Esophagus muscularis mucosa (tissue), 4 donors: ENCODE data around the gene SGF29. TPM values are rescaled to one million over a fixed set of nuclear protein-coding genes. Genes with fewer than 3 reads are reported as not detected.
"Not testable (repeated sequence)": the region's sequence is repeated elsewhere in the genome, so short reads cannot be mapped to it uniquely, and the experiment has no call there.

Source experiments
- DNase-seq: peaks from one replicate; pipeline ENCODE4 v3.0.0-alpha.2; 2017; ENCODE audit errors: extremely low spot score
- H3K27ac ChIP-seq, 4 donors: fragments of 200-600 bp; sonication (generic); replicated peaks in 1 of 4; 1 replicate in 3 of 4; 2 replicates in 1 of 4; pipeline ENCODE4 v1.5.1; 2016 to 2019; ENCODE audit warnings: mild to moderate bottlenecking in 1 of 4
- H3K27me3 ChIP-seq, 4 donors: fragments of 200-600 bp; sonication (generic); one replicate each; pipeline versions ENCODE4 v1.5.1 to v1.6.0; 2016 to 2019
- H3K36me3 ChIP-seq, 4 donors: fragments of 200-600 bp; sonication (generic); one replicate each; pipeline ENCODE4 v1.5.1; 2016 to 2019
- H3K4me1 ChIP-seq, 4 donors: fragments of 200-600 bp; sonication (generic); one replicate each; pipeline ENCODE4 v1.5.1; 2016 to 2019
- H3K4me3 ChIP-seq, 4 donors: fragments of 200-600 bp; sonication (generic); 1 replicate in 2 of 4; 2 replicates in 2 of 4; pipeline ENCODE4 v1.5.1; 2016 to 2019; ENCODE audit warnings: mild to moderate bottlenecking in 4 of 4, moderate library complexity in 1 of 4
- H3K9me3 ChIP-seq, 4 donors: fragments of 200-600 bp; sonication (generic); 1 replicate in 3 of 4; 2 replicates in 1 of 4; pipeline ENCODE4 v1.5.1; 2016 to 2019
- EP300 ChIP-seq: sonication (generic); formaldehyde crosslinking; IDR thresholded peaks from one replicate; pipeline ENCODE4 v1.6.1; 2017; ENCODE audit warnings: antibody characterized with exemption
- POLR2A ChIP-seq: fragments of 450-650 bp; IDR thresholded peaks from one replicate; pipeline ENCODE4 v1.6.1; 2017; ENCODE audit warnings: antibody characterized with exemption, moderate library complexity, mild to moderate bottlenecking, low read depth
- POLR2AphosphoS5 ChIP-seq, 2 donors: sonication (generic); formaldehyde crosslinking; IDR thresholded peaks; one replicate each; pipeline ENCODE4 v1.6.1; 2017; ENCODE audit warnings: antibody characterized with exemption in 2 of 2
- whole genome bisulfite sequencing: methylation state at CpG from one replicate; pipeline ENCODE4 v1.1.5; 2018; 5-methylcytosine and 5-hydroxymethylcytosine counted together
- intact Hi-C: fragments of 100-400 bp; cut with DNase I; formaldehyde crosslinking; loops from one replicate; pipeline ENCODE4 v1.15.1; 2023
- total RNA-seq, 4 donors: library from RNA; depleted of rRNA; stranded (reverse); fragments of >200 nt; gene quantifications; one replicate each; pipeline versions ENCODE4 v1.1.0 to v1.2.1, GENCODE V29; 2016
- TF ChIP-seq, protein P1 (sequence below), 3 experiments: fragments of 200-600 bp in 2 of 3; fragments of 450-650 bp in 1 of 3; sonication (generic) in 2 of 3; IDR thresholded peaks; one replicate each; pipeline ENCODE4 v1.5.1; 2017 to 2019; ENCODE audit warnings: antibody characterized with exemption in 3 of 3, mild to moderate bottlenecking in 2 of 3, moderate library complexity in 1 of 3

The SGF29 gene
- total RNA-seq, 4 donors from 2014 or later, result 33.2 to 43.4 (median 39.9) TPM

DNA sequence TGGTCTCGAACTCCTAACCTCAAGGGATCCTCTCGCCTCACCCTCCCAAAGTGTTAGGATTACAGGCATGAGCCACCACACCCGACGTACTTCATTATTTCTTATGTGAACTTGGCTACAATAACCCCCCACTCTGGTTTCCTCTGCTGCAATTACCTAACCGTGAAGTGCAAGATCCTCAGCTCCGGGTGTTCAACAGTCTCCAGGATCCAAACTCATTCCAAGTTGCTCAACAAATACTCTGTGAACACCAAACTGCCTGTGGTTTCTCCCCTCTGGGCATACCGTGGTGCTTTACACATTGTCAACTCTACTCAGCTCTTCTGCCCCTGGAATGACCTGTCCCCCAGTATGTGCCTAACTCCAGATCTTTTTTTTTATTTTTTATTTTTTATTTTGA, 62.9 kb downstream of the SGF29 start:
- no peaks in the 10 kb centered on the region for H3K27me3 ChIP-seq
- H3K4me3 ChIP-seq, result no peak overlapping the region
- intact Hi-C loops, result no loop called here
- 70% methylated on average over 7 of the region's 7 CpGs for WGBS
- TF ChIP-seq EP300 (no peak), POLR2A (no peak), POLR2AphosphoS5 (IDR thresholded peaks at IDR 0.05) (no peak)
- TF ChIP-seq, protein P1, sequence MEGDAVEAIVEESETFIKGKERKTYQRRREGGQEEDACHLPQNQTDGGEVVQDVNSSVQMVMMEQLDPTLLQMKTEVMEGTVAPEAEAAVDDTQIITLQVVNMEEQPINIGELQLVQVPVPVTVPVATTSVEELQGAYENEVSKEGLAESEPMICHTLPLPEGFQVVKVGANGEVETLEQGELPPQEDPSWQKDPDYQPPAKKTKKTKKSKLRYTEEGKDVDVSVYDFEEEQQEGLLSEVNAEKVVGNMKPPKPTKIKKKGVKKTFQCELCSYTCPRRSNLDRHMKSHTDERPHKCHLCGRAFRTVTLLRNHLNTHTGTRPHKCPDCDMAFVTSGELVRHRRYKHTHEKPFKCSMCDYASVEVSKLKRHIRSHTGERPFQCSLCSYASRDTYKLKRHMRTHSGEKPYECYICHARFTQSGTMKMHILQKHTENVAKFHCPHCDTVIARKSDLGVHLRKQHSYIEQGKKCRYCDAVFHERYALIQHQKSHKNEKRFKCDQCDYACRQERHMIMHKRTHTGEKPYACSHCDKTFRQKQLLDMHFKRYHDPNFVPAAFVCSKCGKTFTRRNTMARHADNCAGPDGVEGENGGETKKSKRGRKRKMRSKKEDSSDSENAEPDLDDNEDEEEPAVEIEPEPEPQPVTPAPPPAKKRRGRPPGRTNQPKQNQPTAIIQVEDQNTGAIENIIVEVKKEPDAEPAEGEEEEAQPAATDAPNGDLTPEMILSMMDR (IDR thresholded peaks at IDR 0.05), result no peak
- peaks cover 0 to 4% (median 0%) of the 10 kb centered on the region in 4 donors for H3K36me3 ChIP-seq
- DNase-seq, result no peak
- H3K4me1 ChIP-seq, result no peaks in the 10 kb centered on the region
- no peaks in the 10 kb centered on the region for H3K9me3 ChIP-seq
- no peak overlapping the region for H3K27ac ChIP-seq

DNA sequence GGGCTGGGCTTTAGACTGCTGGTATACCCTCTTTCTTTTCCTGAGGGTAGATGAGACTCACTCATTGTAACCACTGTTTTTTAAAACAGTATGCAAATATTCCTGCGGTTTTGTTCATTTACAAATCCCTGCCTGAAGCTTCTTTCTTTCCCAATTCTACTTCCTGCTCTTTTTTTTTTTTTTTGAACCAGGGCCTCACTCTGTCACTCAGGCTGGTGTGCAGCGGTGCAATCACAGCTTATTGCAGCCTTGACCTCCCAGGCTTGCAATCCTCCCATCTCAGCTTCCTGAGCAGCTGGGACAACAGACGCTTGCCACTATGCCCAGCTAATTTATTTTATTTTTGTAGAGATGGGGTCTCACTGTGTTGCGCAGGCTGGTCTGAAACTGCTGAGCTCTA, 64.2 kb downstream of the SGF29 start:
- no peak for TF ChIP-seq POLR2A
- no peak for TF ChIP-seq POLR2AphosphoS5 (IDR thresholded peaks at IDR 0.05)
- TF ChIP-seq EP300, result no peak
- TF ChIP-seq, protein P1 (IDR thresholded peaks at IDR 0.05), result no peak
- Histone ChIP-seq H3K9me3 (no peaks in the 10 kb centered on the region), H3K4me1 (peaks cover 0 to 7% (median 4%) of the 10 kb centered on the region in 4 donors), H3K27me3 (peaks cover 0 to 2% (median 0%) of the 10 kb centered on the region in 4 donors), H3K36me3 (peaks cover 0 to 4% (median 0%) of the 10 kb centered on the region in 4 donors), H3K4me3 (no peak overlapping the region), H3K27ac (no peak overlapping the region)
- intact Hi-C loops, result no loop called here
- DNase-seq, result no peak
- 61% methylated on average over 4 of the region's 4 CpGs for WGBS

DNA sequence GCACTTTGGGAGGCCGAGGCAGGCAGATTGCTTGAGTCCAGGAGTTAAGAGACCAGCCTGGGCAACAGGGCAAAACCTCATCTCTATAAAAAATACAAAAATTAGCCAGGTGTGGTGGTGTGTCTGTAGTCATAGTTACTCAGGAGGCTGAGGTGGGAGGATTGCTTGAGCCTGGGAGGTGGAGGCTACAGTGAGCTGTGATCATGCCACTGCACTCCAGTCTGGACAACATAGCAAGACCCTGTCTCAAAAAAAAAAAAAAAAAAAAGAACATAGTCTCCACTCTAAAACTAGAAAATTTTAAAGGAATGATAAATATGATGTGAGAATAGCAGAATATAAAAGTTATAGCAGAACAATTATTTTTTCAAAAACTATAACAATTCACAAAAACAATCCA, 66.6 kb downstream of the SGF29 start:
- WGBS, result 79% methylated on average over 1 of the region's 1 CpG
- peaks cover 3 to 14% (median 13%) of the 10 kb centered on the region in 4 donors for H3K4me1 ChIP-seq
- H3K27me3 ChIP-seq, DNase-seq, intact Hi-C loops, H3K36me3 ChIP-seq, H3K27ac ChIP-seq, H3K4me3 ChIP-seq, H3K9me3 ChIP-seq: not testable (repeated sequence)

DNA sequence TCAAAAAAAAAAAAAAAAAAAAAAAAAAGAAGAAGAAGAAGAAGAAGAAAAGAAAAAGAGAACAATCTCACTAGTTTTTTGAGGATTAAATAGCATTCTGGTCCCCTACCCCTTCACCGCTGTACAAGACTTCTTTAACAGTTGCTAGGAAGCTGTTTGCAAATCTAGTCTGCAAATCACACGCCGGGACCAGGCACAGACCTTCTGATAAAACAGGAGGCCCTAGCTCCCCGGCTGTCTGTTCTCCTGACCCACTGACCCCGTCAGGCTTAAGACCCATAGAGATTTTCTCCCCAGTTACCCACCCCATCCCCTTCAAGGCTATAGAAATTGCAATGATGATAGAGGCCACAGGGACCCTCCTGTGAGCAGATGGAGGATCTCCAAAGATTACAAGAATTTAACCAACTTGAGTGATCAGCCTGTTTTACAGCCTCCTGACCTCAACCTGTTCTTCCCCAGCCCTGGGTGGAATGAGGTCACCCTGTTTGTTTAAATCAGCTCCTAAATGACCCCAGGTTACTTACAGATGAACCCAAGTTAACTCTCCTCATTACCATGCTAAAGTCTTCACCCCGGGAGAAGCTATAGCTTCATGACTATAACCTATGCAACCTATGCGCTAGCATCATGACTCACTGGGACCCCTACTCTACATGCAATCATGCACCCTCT, 67.9 kb downstream of the SGF29 start:
- Histone ChIP-seq H3K4me3 (no peak overlapping the region), H3K9me3 (no peaks in the 10 kb centered on the region), H3K27ac (no peak overlapping the region), H3K36me3 (peaks cover 0 to 4% (median 0%) of the 10 kb centered on the region in 4 donors), H3K27me3 (peaks cover 0 to 9% (median 0%) of the 10 kb centered on the region in 4 donors), H3K4me1 (peaks cover 3 to 14% (median 13%) of the 10 kb centered on the region in 4 donors)
- no peak for DNase-seq
- TF ChIP-seq EP300 (no peak), POLR2AphosphoS5 (IDR thresholded peaks at IDR 0.05) (no peak), POLR2A (no peak)
- TF ChIP-seq, protein P1 (IDR thresholded peaks at IDR 0.05), result no peak
- WGBS, result 80% methylated on average over 7 of the region's 7 CpGs
- intact Hi-C loops, result no loop called here

DNA sequence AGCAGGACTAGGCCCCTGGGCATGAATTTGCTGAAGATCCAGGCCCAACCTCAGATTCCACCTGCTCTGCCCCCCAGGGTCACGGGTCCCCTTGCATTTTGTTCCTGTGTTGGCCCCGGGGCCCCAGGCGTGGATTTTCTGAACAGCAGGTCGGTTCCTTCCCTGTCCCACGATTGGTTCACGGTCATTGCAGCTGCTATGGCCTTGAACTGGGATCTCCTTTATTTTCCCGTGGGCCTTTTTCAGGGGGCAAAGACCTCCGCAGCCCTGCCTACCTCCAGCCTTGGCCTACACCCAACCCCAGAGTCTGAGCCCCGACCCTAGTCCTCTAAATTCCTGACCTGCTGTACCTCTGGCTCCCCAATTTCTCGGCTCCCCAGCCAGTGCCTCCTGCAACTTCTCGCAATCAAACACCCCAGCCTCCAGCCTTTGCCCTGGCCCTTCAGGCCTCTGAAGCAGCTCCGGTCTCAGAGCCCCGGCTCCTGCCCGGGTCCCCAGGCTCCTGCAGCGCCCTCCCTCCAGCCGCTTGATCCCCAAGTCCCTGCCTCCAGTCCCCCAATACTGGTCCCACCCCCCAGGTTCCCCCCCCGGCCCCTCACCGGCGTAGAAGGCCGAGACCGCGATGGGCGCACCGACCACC, 68.9 kb downstream of the SGF29 start:
- H3K9me3 ChIP-seq, H3K36me3 ChIP-seq, H3K27me3 ChIP-seq, intact Hi-C loops, DNase-seq: not testable (repeated sequence)
- 59% methylated on average over 19 of the region's 24 CpGs for WGBS
- peak overlapping the region in 2 of 4 donors; percentile 51 to 62 for H3K27ac ChIP-seq
- peaks cover 3 to 14% (median 13%) of the 10 kb centered on the region in 4 donors for H3K4me1 ChIP-seq
- peak overlapping the region; percentile 52 to 60 (median 54) for H3K4me3 ChIP-seq
